Mesodermal cell (in vitro differentiated cells): ENCODE results near the gene POLR3C.

ENCODE experiments used
- H3K27ac ChIP-seq: 2 replicates; pipeline ENCODE4 v1.7.0; 2013; ENCODE audit warnings: mild to moderate bottlenecking, low read depth, low read length, moderate library complexity; ENCODE audit not compliant: severe bottlenecking
- H3K36me3 ChIP-seq: 2 replicates; pipeline ENCODE4 v1.7.1; 2013; ENCODE audit warnings: mild to moderate bottlenecking, low read length, moderate library complexity; ENCODE audit not compliant: control insufficient read depth, insufficient read depth
- H3K4me1 ChIP-seq: one replicate; pipeline ENCODE4 v1.7.1; 2013; ENCODE audit warnings: mild to moderate bottlenecking, low read length; ENCODE audit not compliant: insufficient read depth, control insufficient read depth, poor library complexity, severe bottlenecking
- H3K4me3 ChIP-seq: 2 replicates; pipeline ENCODE4 v1.7.0; 2013; ENCODE audit warnings: low read length, control low read depth, mild to moderate bottlenecking; ENCODE audit not compliant: insufficient read depth, poor library complexity, severe bottlenecking; ENCODE audit errors: extremely low read depth
- H3K9me3 ChIP-seq: 2 replicates; pipeline ENCODE4 v1.7.1; 2013; ENCODE audit warnings: mild to moderate bottlenecking, low read length, moderate library complexity; ENCODE audit not compliant: control insufficient read depth
- WGBS, 2 experiments: methylation state at CpG; one replicate each; pipeline ENCODE4 v1.1.5; 2013; ENCODE audit warnings: missing lambda C conversion rate in 2 of 2; ENCODE audit not compliant: insufficient coverage in 2 of 2; 5-methylcytosine and 5-hydroxymethylcytosine counted together

Gene POLR3C

GRCh38 chr1:145871994-145872924 is 48.3 kb downstream of the POLR3C start:
- Histone ChIP-seq H3K9me3 (no peaks in the 10 kb centered on the region), H3K4me1 (no peaks in the 10 kb centered on the region), H3K36me3 (no peaks in the 10 kb centered on the region), H3K4me3 (no peak overlapping the region), H3K27ac (no peak overlapping the region)
- WGBS, 2 experiments, result 48 to 55% methylated on average over 46 of the region's 47 CpGs

- H3K9me3 ChIP-seq, result no peaks in the 10 kb centered on the region
- H3K27ac ChIP-seq, result no peak overlapping the region
- WGBS, 2 experiments, result 94 to 97% methylated on average over 11 to 12 of the region's 12 CpGs
- H3K4me3 ChIP-seq, result no peak overlapping the region
- peaks cover 10% of the 10 kb centered on the region for H3K4me1 ChIP-seq
- H3K36me3 ChIP-seq, result no peaks in the 10 kb centered on the region
Measured at GRCh38 chr1:145874646-145875045, 50.6 kb downstream of the POLR3C start.

- Histone ChIP-seq H3K4me1 (peaks cover 10% of the 10 kb centered on the region), H3K36me3 (no peaks in the 10 kb centered on the region), H3K9me3 (no peaks in the 10 kb centered on the region), H3K27ac (no peak overlapping the region), H3K4me3 (no peak overlapping the region)
- WGBS, 2 experiments, result 75 to 89% methylated on average over 5 to 7 of the region's 7 CpGs
Measured at GRCh38 chr1:145877923-145878486, 54.0 kb downstream of the POLR3C start.

- H3K9me3 ChIP-seq, result no peaks in the 10 kb centered on the region
- H3K4me1 ChIP-seq, result peaks cover 10% of the 10 kb centered on the region
- no peak overlapping the region for H3K4me3 ChIP-seq
- H3K27ac ChIP-seq, result no peak overlapping the region
- 88 to 100% methylated on average over 1 of the region's 2 CpGs for WGBS, 2 experiments
- no peaks in the 10 kb centered on the region for H3K36me3 ChIP-seq
Measured at GRCh38 chr1:145878724-145879123, 54.7 kb downstream of the POLR3C start.

- H3K9me3 ChIP-seq, result no peaks in the 10 kb centered on the region
- peaks cover 17% of the 10 kb centered on the region for H3K4me1 ChIP-seq
- no peak overlapping the region for H3K4me3 ChIP-seq
- no peak overlapping the region for H3K27ac ChIP-seq
- WGBS, 2 experiments, result 40% methylated on average over 1 of the region's 5 CpGs; no CpG with 5 or more reads in 1 of the 2 experiments
- H3K36me3 ChIP-seq, result no peaks in the 10 kb centered on the region
Measured at GRCh38 chr1:145879775-145880174, 55.8 kb downstream of the POLR3C start.

- WGBS, 2 experiments, result 80 to 94% methylated on average over 1 of the region's 1 CpG
- Histone ChIP-seq H3K4me1 (peaks cover 8% of the 10 kb centered on the region), H3K4me3 (no peak overlapping the region), H3K27ac (no peak overlapping the region), H3K9me3 (no peaks in the 10 kb centered on the region), H3K36me3 (no peaks in the 10 kb centered on the region)
Measured at GRCh38 chr1:145884675-145885074, 60.7 kb downstream of the POLR3C start.

- Histone ChIP-seq H3K4me1 (peaks cover 12% of the 10 kb centered on the region), H3K9me3 (no peaks in the 10 kb centered on the region), H3K36me3 (no peaks in the 10 kb centered on the region), H3K27ac (no peak within 1 kb of the TSS), H3K4me3 (peak within 1 kb of the TSS; percentile 55)
- WGBS, 2 experiments, result 1% methylated on average over 17 to 30 of the region's 36 CpGs
Measured at GRCh38 chr1:145885738-145886287, 61.8 kb downstream of the POLR3C start, which contains the start of gene ANKRD35. Gene ANKRD35 (minus strand): TSS chr1:145885866. CDS start chr1:145885758, 108 bp downstream.

GRCh38 chr1:145886390-145886789 is 62.4 kb downstream of the POLR3C start:
- Histone ChIP-seq H3K4me1 (peaks cover 18% of the 10 kb centered on the region), H3K4me3 (peak overlapping the region; percentile 55), H3K9me3 (no peaks in the 10 kb centered on the region), H3K36me3 (no peaks in the 10 kb centered on the region), H3K27ac (no peak overlapping the region)
- WGBS, 2 experiments, result 60 to 78% methylated on average over 6 to 9 of the region's 11 CpGs

GRCh38 chr1:145886816-145887215 is 62.8 kb downstream of the POLR3C start:
- H3K27ac ChIP-seq, result no peak overlapping the region
- no peaks in the 10 kb centered on the region for H3K36me3 ChIP-seq
- no peak overlapping the region for H3K4me3 ChIP-seq
- no peaks in the 10 kb centered on the region for H3K9me3 ChIP-seq
- 53 to 63% methylated on average over 4 to 5 of the region's 8 CpGs for WGBS, 2 experiments
- peaks cover 22% of the 10 kb centered on the region for H3K4me1 ChIP-seq

GRCh38 chr1:145887631-145888030 is 63.6 kb downstream of the POLR3C start:
- Histone ChIP-seq H3K4me3 (no peak overlapping the region), H3K36me3 (no peaks in the 10 kb centered on the region), H3K4me1 (peaks cover 27% of the 10 kb centered on the region), H3K27ac (no peak overlapping the region), H3K9me3 (no peaks in the 10 kb centered on the region)
- 83 to 86% methylated on average over 3 to 4 of the region's 5 CpGs for WGBS, 2 experiments
